Pancreas (tissue), 10 donors: ENCODE data around the gene FAM149B1. TPM values are rescaled to one million over a fixed set of nuclear protein-coding genes. Genes with fewer than 3 reads are reported as not detected.

ENCODE experiments used
- ATAC-seq, 4 donors: fragments of 200-7000 bp; cut with Tn5 transposase; one replicate each; pipeline versions ENCODE4 v1.8.0 to v1.9.1; 2020; ENCODE audit warnings: mild to moderate bottlenecking in 4 of 4, moderate library complexity in 4 of 4
- DNase-seq, 6 donors: peaks; one replicate each; pipeline ENCODE4 v3.0.0-alpha.2; 2020
- FAIRE-seq: peaks from 2 replicates; lab custom pipeline; 2012; peaks lifted over from hg19 to GRCh38; lab: Jason Lieb, UNC
- H3K27ac ChIP-seq, 4 donors: fragments of 200-600 bp; sonication (generic); 1 replicate in 3 of 4; 2 replicates in 1 of 4; pipeline versions ENCODE4 v1.5.0 to v1.8.0; 2020
- H3K27me3 ChIP-seq, 4 donors: fragments of 200-600 bp; one replicate each; pipeline ENCODE4 v1.8.0; 2021
- H3K36me3 ChIP-seq, 3 donors: fragments of 200-600 bp; sonication (generic) in 1 of 3; one replicate each; pipeline versions ENCODE4 v1.5.0 to v1.8.0; 2020 to 2021
- H3K4me1 ChIP-seq, 3 donors: fragments of 200-600 bp; one replicate each; pipeline ENCODE4 v1.8.0; 2021
- H3K4me3 ChIP-seq, 4 donors: fragments of 200-600 bp; sonication (generic) in 2 of 4; one replicate each; pipeline versions ENCODE4 v1.5.0 to v1.8.0; 2020 to 2021
- H3K9me3 ChIP-seq, 4 donors: fragments of 200-600 bp; one replicate each; pipeline ENCODE4 v1.8.0; 2021
- CTCF ChIP-seq, 4 donors: fragments of 200-600 bp; sonication (generic) in 3 of 4; IDR thresholded peaks; one replicate each; pipeline versions ENCODE4 v1.5.0 to v1.8.0; 2021; ENCODE audit warnings: antibody characterized with exemption in 4 of 4
- WGBS, 2 donors: extraction: QIAGEN DNeasy Blood & Tissue Kit; methylation state at CpG; one replicate each; pipeline ENCODE4 v1.1.7; 2013; 5-methylcytosine and 5-hydroxymethylcytosine counted together
- intact Hi-C, 3 donors: fragments of 100-400 bp; cut with DNase I; formaldehyde crosslinking; loops; one replicate each; pipeline versions ENCODE4 v1.11.1 to v1.14.2; 2022
- polyA plus RNA-seq, 2 donors: library from polyadenylated mRNA; stranded (reverse); fragments of 200-250 nt; gene quantifications; one replicate each; pipeline ENCODE4 v1.2.3, GENCODE V29; 2013
- total RNA-seq, 6 donors: library from RNA; stranded (reverse); fragmentation: NEBNext Ultra II Directional in 4 of 6; extraction: Animal tissue kit (Norgen Biotek cat#: 25700) in 4 of 6; gene quantifications; one replicate each; pipeline versions ENCODE4 v1.2.1 to v1.2.4, GENCODE V29; 2021 to 2023
- donor health status: healthy with polysubstance abuse.
- donor health status: DM: no; HTN: no; CAD: no; lungs with moderate emphysema.
- donor health status: DM: no; HTN: no; CAD: no.
- donor health status: control.
- donor health status: control.
- donor health status: Bipolar disorder and iron deficiency.
- donor health status: DM: yes; HTN: yes; CAD: no.
- donor health status: DM: no; HTN: no; CAD: no.
- donor health status: DM: no; HTN: no; CAD: no.
- donor health status: DM: yes; HTN: yes; CAD: no.

The FAM149B1 gene
- total and polyA plus RNA-seq, 8 donors: 6.6 to 15.8 (median 8.7) TPM

GRCh38 chr10:73163096-73163495, 4.8 kb upstream of the FAM149B1 start:
- no peak for DNase-seq
- peaks cover 0 to 12% (median 10%) of the 10 kb centered on the region in 3 donors for H3K4me1 ChIP-seq
- TF ChIP-seq CTCF (IDR thresholded peaks at IDR 0.05): no peak
- no peaks in the 10 kb centered on the region for H3K36me3 ChIP-seq
- no peaks in the 10 kb centered on the region for H3K9me3 ChIP-seq
- no peak for FAIRE-seq
- H3K27me3 ChIP-seq: no peaks in the 10 kb centered on the region
- no peak for ATAC-seq
- H3K27ac ChIP-seq: no peak overlapping the region
- 98 to 99% methylated on average over 2 of the region's 2 CpGs for WGBS, 2 donors
- H3K4me3 ChIP-seq: no peak overlapping the region
- intact Hi-C loops: no loop called here

GRCh38 chr10:73166972-73167371, 947 bp upstream of the FAM149B1 start:
- FAIRE-seq (no peak), ATAC-seq (no peak), DNase-seq (no peak)
- intact Hi-C loops: no loop called here
- H3K4me3 ChIP-seq: peak overlapping the region; percentile 58 to 81 (median 73)
- H3K36me3 ChIP-seq: no peaks in the 10 kb centered on the region
- H3K9me3 ChIP-seq: no peaks in the 10 kb centered on the region
- WGBS, 2 donors: 74 to 88% methylated on average over 2 of the region's 2 CpGs
- no peaks in the 10 kb centered on the region for H3K27me3 ChIP-seq
- no peak overlapping the region for H3K27ac ChIP-seq
- H3K4me1 ChIP-seq: peaks cover 0 to 21% (median 16%) of the 10 kb centered on the region in 3 donors
- TF ChIP-seq CTCF (IDR thresholded peaks at IDR 0.05): no peak

GRCh38 chr10:73167458-73167782, 499 bp upstream of the FAM149B1 start:
- FAIRE-seq (no peak), ATAC-seq (no peak), DNase-seq (no peak)
- Histone ChIP-seq H3K4me1 (peaks cover 0 to 21% (median 16%) of the 10 kb centered on the region in 3 donors), H3K4me3 (peak overlapping the region; percentile 58 to 81 (median 73)), H3K36me3 (no peaks in the 10 kb centered on the region), H3K27me3 (no peaks in the 10 kb centered on the region), H3K9me3 (no peaks in the 10 kb centered on the region), H3K27ac (peak overlapping the region; percentile 78 to 93 (median 90))
- intact Hi-C loops: no loop called here
- TF ChIP-seq CTCF (IDR thresholded peaks at IDR 0.05): no peak
- 5% methylated on average over 5 of the region's 5 CpGs for WGBS, 2 donors

DNA sequence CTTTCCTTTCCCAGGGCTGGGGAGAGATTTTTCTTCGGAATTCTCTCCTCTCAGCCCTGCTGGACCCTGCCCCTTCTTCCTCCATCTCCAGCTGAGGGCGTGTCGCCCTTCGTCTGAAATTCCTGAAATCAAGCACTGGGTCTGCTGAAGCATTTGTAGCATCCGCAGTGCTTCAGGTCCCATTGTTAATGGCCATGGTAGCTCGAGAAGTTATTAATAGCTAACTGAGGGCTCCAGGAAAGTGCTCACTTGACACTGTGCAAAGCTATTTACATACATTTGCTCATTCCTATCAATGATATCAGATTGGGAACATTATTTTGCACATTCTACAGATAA, 515 bp downstream of the FAM149B1 start:
- H3K4me1 ChIP-seq: peaks cover 0 to 21% (median 13%) of the 10 kb centered on the region in 3 donors
- TF ChIP-seq CTCF (IDR thresholded peaks at IDR 0.05): no peak
- 0% methylated on average over 6 of the region's 6 CpGs for WGBS, 2 donors
- intact Hi-C loops: no loop called here
- peak in 2 of 4 donors; percentile 27 to 32 for ATAC-seq
- no peaks in the 10 kb centered on the region for H3K27me3 ChIP-seq
- H3K4me3 ChIP-seq: peak overlapping the region; percentile 58 to 81 (median 73)
- no peaks in the 10 kb centered on the region for H3K36me3 ChIP-seq
- DNase-seq: no peak
- H3K27ac ChIP-seq: peak overlapping the region; percentile 78 to 93 (median 90)
- FAIRE-seq: no peak
- H3K9me3 ChIP-seq: no peaks in the 10 kb centered on the region

GRCh38 chr10:73169320-73169719, 1.4 kb downstream of the FAM149B1 start:
- Histone ChIP-seq H3K27ac (no peak overlapping the region), H3K4me1 (peaks cover 0 to 21% (median 12%) of the 10 kb centered on the region in 3 donors), H3K4me3 (no peak overlapping the region), H3K36me3 (no peaks in the 10 kb centered on the region), H3K9me3 (no peaks in the 10 kb centered on the region), H3K27me3 (no peaks in the 10 kb centered on the region)
- WGBS, 2 donors: 91 to 94% methylated on average over 3 of the region's 3 CpGs
- ATAC-seq: no peak
- no peak for FAIRE-seq
- intact Hi-C loops: no loop called here
- TF ChIP-seq CTCF (IDR thresholded peaks at IDR 0.05): no peak
- no peak for DNase-seq
